Trophoblast cell (in vitro differentiated cells and primary cell): ENCODE measurements around the gene RAB27B.

Experiments
- DNase-seq, 2 donors: peaks; one replicate each; pipeline ENCODE4 v3.0.0-alpha.2; 2016
- H2AFZ ChIP-seq: 2 replicates; pipeline ENCODE4 v1.6.1; 2013; ENCODE audit warnings: low read length, moderate library complexity, mild to moderate bottlenecking; ENCODE audit not compliant: insufficient read depth, poor library complexity
- H2AK5ac ChIP-seq: 2 replicates; pipeline ENCODE4 v1.6.1; 2013; ENCODE audit warnings: mild to moderate bottlenecking, low read length
- H2BK120ac ChIP-seq: 2 replicates; pipeline ENCODE4 v1.6.1; 2013; ENCODE audit warnings: low read length, mild to moderate bottlenecking, moderate library complexity; ENCODE audit not compliant: insufficient read depth, poor library complexity
- H2BK12ac ChIP-seq: 2 replicates; pipeline ENCODE4 v1.6.1; 2013; ENCODE audit warnings: mild to moderate bottlenecking, low read length, moderate library complexity
- H2BK5ac ChIP-seq: 2 replicates; pipeline ENCODE4 v1.6.1; 2013; ENCODE audit warnings: low read length, low read depth, moderate library complexity, mild to moderate bottlenecking; ENCODE audit not compliant: poor library complexity
- H3K14ac ChIP-seq: 2 replicates; pipeline ENCODE4 v1.6.1; 2013; ENCODE audit warnings: mild to moderate bottlenecking, low read length
- H3K18ac ChIP-seq: 2 replicates; pipeline ENCODE4 v1.6.1; 2013; ENCODE audit warnings: mild to moderate bottlenecking, low read length
- H3K23ac ChIP-seq: 2 replicates; pipeline ENCODE4 v1.6.1; 2013; ENCODE audit warnings: low read length
- H3K27ac ChIP-seq: 2 replicates; pipeline ENCODE4 v1.5.1; 2013; ENCODE audit warnings: low read depth, mild to moderate bottlenecking, inconsistent platforms, low read length, moderate library complexity
- H3K27me3 ChIP-seq: 2 replicates; pipeline ENCODE4 v1.6.1; 2013; ENCODE audit warnings: inconsistent platforms, mild to moderate bottlenecking, low read length, moderate library complexity; ENCODE audit not compliant: insufficient read depth
- H3K36me3 ChIP-seq, 2 experiments: 1 replicate in 1 of 2; 2 replicates in 1 of 2; pipeline ENCODE4 v1.6.1; 2013; ENCODE audit warnings: low read length in 2 of 2, mild to moderate bottlenecking in 2 of 2, moderate library complexity in 1 of 2; ENCODE audit not compliant: insufficient read depth in 2 of 2, control insufficient read depth in 1 of 2
- H3K4ac ChIP-seq: 2 replicates; pipeline ENCODE4 v1.6.1; 2013; ENCODE audit warnings: low read depth, mild to moderate bottlenecking, low read length, moderate library complexity
- H3K4me1 ChIP-seq, 2 experiments: 1 replicate in 1 of 2; 2 replicates in 1 of 2; pipeline ENCODE4 v1.6.1; 2013; ENCODE audit warnings: low read length in 2 of 2, mild to moderate bottlenecking in 2 of 2, moderate library complexity in 1 of 2; ENCODE audit not compliant: insufficient read depth in 2 of 2, control insufficient read depth in 1 of 2
- H3K4me2 ChIP-seq: 2 replicates; pipeline ENCODE4 v1.6.1; 2013; ENCODE audit warnings: inconsistent platforms, mild to moderate bottlenecking, low read length, moderate library complexity
- H3K4me3 ChIP-seq: 2 replicates; pipeline ENCODE4 v1.5.1; 2013; ENCODE audit warnings: mild to moderate bottlenecking, low read depth, low read length, inconsistent platforms
- H3K79me1 ChIP-seq: one replicate; pipeline ENCODE4 v1.6.1; 2013; ENCODE audit warnings: low read length
- H3K79me2 ChIP-seq: 2 replicates; pipeline ENCODE4 v1.6.1; 2013; ENCODE audit warnings: low read length, mild to moderate bottlenecking; ENCODE audit not compliant: control insufficient read depth, insufficient read depth, poor library complexity
- H3K9ac ChIP-seq: 2 replicates; pipeline ENCODE4 v1.6.1; 2013; ENCODE audit warnings: mild to moderate bottlenecking, low read length
- H3K9me3 ChIP-seq: 2 replicates; pipeline ENCODE4 v1.6.1; 2013; ENCODE audit warnings: low read depth, mild to moderate bottlenecking, control low read depth, inconsistent platforms, low read length; ENCODE audit not compliant: insufficient read depth
- H4K12ac ChIP-seq: 2 replicates; pipeline ENCODE4 v1.6.1; 2013; ENCODE audit warnings: low read depth, mild to moderate bottlenecking, low read length, moderate library complexity
- H4K8ac ChIP-seq: 2 replicates; pipeline ENCODE4 v1.6.1; 2013; ENCODE audit warnings: low read depth, mild to moderate bottlenecking, low read length, moderate library complexity
- H4K91ac ChIP-seq: one replicate; pipeline ENCODE4 v1.6.1; 2013; ENCODE audit warnings: low read depth, mild to moderate bottlenecking, low read length, moderate library complexity
- WGBS: extraction: QIAGEN DNeasy Blood & Tissue Kit; methylation state at CpG from one replicate; pipeline ENCODE4 v1.1.7; 2013; ENCODE audit warnings: missing lambda C conversion rate; ENCODE audit not compliant: insufficient read length, insufficient coverage; ENCODE audit errors: extremely low coverage; 5-methylcytosine and 5-hydroxymethylcytosine counted together

The RAB27B gene

DNA sequence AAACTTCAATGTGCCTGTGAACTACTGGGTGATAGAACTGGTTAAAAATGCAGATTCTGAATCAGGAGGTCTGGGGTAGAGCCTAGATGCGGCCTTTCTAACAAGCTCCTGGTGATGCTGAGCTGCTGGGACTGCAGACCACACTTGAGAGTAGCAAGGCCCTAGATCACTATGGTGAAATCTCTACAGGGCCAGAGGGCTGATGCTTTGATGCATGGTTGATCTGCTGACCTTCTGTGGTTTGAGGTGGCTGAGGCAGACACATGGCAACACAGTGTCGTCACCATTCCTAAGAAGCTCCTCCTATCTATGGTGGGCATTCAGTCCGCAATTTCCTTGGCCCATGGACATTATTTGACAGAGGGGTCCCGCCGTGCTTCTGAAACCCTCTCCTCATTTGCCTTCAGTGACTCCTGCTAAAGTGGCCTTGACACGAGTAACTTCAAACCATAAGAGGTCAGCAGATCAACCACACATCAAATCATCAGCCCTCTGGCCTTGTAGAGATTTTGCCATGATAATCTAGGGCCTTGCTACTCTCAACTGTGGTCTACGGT is 111.2 kb downstream of the RAB27B start:
- no peaks in the 10 kb centered on the region for H3K4me1 ChIP-seq
- peak in 1 of 2 donors; percentile 6 for DNase-seq
- H2AFZ ChIP-seq = no peak overlapping the region
- H2BK12ac ChIP-seq = no peak overlapping the region
- no peak overlapping the region for H3K9ac ChIP-seq
- no peak overlapping the region for H3K18ac ChIP-seq
- no peak overlapping the region for H4K12ac ChIP-seq
- no peak overlapping the region for H3K23ac ChIP-seq
- H3K4ac ChIP-seq = no peak overlapping the region
- no peak overlapping the region for H4K91ac ChIP-seq
- H3K27ac ChIP-seq = no peak overlapping the region
- no peak overlapping the region for H2BK5ac ChIP-seq
- no peaks in the 10 kb centered on the region for H3K79me2 ChIP-seq
- no peak overlapping the region for H3K4me2 ChIP-seq
- H4K8ac ChIP-seq = no peak overlapping the region
- no peaks in the 10 kb centered on the region for H3K79me1 ChIP-seq
- H3K36me3 ChIP-seq = no peaks in the 10 kb centered on the region
- no peaks in the 10 kb centered on the region for H3K9me3 ChIP-seq
- no peak overlapping the region for H2BK120ac ChIP-seq
- H2AK5ac ChIP-seq = no peak overlapping the region
- no peaks in the 10 kb centered on the region for H3K27me3 ChIP-seq
- WGBS = no CpG with 5 or more reads among the region's 7 CpGs
- H3K14ac ChIP-seq = no peak overlapping the region
- H3K4me3 ChIP-seq = no peak overlapping the region

DNA sequence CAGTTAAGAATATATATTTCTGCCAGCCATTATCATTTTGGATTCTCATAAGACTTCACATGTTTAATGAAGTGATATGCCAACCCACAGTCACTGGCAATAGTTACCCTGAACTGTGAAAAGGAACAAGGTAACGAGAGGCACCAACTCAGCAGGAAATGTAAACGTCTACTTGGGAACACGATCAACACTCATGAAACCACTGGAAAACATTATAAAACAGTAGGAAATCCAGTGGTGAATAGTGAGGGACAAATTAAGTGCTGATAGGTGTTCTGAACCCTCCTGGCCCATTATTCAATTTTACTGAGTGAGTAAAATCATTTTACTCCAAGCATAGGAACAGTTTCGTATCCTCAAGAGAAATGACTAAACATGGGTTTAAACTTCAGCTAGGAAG is 113.9 kb downstream of the RAB27B start:
- no peak overlapping the region for H4K12ac ChIP-seq
- H3K79me1 ChIP-seq = no peaks in the 10 kb centered on the region

DNA sequence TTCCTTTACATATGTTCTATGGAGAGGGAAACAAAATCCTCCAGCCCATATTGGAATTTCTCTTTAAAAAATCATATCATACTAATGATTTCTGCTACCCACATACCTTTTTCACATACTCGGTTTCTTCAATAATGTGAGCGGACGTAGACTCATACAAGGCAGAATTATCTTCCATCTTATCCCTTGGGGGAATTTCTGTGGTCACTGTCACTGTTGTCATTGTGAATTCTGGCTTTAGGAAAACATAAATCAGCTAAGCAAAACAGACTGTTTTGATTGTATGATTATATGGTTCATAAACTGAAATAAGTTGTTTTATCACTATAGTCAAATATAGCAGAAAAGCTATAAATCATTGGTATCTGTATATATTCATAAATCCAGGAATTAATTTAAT is 114.3 kb downstream of the RAB27B start:
- no peak overlapping the region for H3K18ac ChIP-seq
- no peak overlapping the region for H4K8ac ChIP-seq
- no peak overlapping the region for H3K9ac ChIP-seq
- no peak overlapping the region for H3K4ac ChIP-seq
- H2BK5ac ChIP-seq = no peak overlapping the region
- no peaks in the 10 kb centered on the region for H3K79me1 ChIP-seq
- no peak overlapping the region for H3K4me3 ChIP-seq
- H4K91ac ChIP-seq = no peak overlapping the region
- H3K4me2 ChIP-seq = no peak overlapping the region
- H2AK5ac ChIP-seq = no peak overlapping the region
- no peaks in the 10 kb centered on the region for H3K36me3 ChIP-seq
- H3K23ac ChIP-seq = no peak overlapping the region
- H3K79me2 ChIP-seq = no peaks in the 10 kb centered on the region
- no peak overlapping the region for H3K27ac ChIP-seq
- DNase-seq = peak; percentile 45 to 85
- no CpG with 5 or more reads among the region's 3 CpGs for WGBS
- H2BK12ac ChIP-seq = no peak overlapping the region
- no peak overlapping the region for H2BK120ac ChIP-seq
- H4K12ac ChIP-seq = no peak overlapping the region
- H3K27me3 ChIP-seq = no peaks in the 10 kb centered on the region
- H3K9me3 ChIP-seq = no peaks in the 10 kb centered on the region
- H2AFZ ChIP-seq = no peak overlapping the region
- H3K4me1 ChIP-seq = no peaks in the 10 kb centered on the region
- H3K14ac ChIP-seq = no peak overlapping the region

More for the DNA sequence above, 113.9 kb downstream of the RAB27B start:
- Histone ChIP-seq H3K79me2 (no peaks in the 10 kb centered on the region), H3K4me2 (no peak overlapping the region), H4K91ac (no peak overlapping the region), H2BK12ac (no peak overlapping the region), H4K8ac (no peak overlapping the region), H3K27ac (no peak overlapping the region), H3K4ac (no peak overlapping the region), H2AK5ac (no peak overlapping the region), H2AFZ (no peak overlapping the region), H2BK120ac (no peak overlapping the region), H3K9ac (no peak overlapping the region), H3K27me3 (no peaks in the 10 kb centered on the region), H3K36me3 (no peaks in the 10 kb centered on the region), H3K9me3 (no peaks in the 10 kb centered on the region), H2BK5ac (no peak overlapping the region), H3K23ac (no peak overlapping the region), H3K4me1 (no peaks in the 10 kb centered on the region), H3K18ac (no peak overlapping the region), H3K4me3 (no peak overlapping the region), H3K14ac (no peak overlapping the region)
- no CpG with 5 or more reads among the region's 4 CpGs for WGBS
- no peak for DNase-seq
